Stimulated activated CD4-positive, alpha-beta T cell treated with anti-CD3 and anti-CD28 coated beads, Interleukin-4, amount 100 ng/mL, for 4 hours (primary cell): ENCODE measurements around the gene CAPN12.

ENCODE experiments used
- DNase-seq, 2 experiments: peaks; one replicate each; pipeline ENCODE4 v3.0.0-alpha.2; 2020

Gene CAPN12

DNA sequence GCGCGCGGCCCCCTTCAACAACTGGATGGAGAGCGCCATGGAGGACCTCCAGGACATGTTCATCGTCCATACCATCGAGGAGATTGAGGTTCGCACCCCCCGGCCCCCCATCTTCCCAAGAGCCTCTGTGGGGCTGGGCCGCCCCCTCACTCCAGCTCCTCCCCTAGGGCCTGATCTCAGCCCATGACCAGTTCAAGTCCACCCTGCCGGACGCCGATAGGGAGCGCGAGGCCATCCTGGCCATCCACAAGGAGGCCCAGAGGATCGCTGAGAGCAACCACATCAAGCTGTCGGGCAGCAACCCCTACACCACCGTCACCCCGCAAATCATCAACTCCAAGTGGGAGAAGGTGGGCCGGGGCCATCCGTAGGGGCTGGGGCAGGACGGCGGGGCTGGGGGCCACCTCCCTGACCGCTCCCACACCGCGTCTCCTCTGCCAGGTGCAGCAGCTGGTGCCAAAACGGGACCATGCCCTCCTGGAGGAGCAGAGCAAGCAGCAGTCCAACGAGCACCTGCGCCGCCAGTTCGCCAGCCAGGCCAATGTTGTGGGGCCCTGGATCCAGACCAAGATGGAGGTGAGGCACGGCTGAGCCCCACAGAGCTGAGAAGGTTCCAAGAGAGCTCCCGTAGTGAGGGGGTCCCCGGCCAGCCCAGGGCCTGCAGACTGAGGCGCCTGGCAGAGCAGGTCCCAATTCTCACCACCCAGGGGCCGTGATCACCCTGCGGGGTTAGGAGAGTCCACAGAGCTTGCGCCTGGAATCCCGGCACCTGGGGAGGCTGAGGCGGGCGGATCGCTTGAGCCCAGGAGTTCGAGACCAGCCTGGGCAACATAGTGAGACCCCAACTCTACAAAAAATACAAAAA lies 20.1 kb downstream of the CAPN12 start:
- no peak for DNase-seq

- no peak for DNase-seq
Measured at GRCh38 chr19:38723606-38723965, 20.7 kb downstream of the CAPN12 start.

DNA sequence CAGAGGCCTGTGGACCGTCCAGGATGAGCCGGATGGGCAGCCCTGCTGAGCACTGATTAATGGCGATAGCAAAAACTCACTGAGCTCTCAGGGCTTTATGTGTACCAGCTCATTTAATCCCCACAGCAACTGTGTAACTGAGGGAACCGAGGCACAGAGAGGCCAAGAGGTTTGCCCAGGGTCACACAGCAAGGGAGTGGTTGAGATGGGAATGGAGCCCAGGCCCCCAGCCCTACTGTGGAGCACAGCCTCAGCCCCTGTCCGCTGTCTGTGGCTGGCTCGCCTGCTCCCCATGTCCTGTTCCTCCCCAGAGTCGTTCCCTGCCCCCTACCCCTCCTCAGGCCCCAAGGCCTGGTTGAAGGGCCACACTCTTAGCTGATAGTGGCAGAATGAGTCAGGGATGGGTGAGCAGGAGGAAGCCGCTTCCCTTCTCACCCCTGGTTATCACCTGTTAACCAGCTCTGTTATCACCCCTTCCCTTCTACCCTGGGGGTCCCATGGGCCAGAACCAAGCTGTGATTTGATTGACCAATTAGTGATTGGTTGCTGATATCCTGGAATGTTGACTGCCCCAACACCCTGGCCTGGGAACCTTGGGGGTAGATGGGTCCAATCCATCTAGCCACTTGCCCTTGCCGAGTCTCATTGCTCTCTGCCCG lies 21.2 kb downstream of the CAPN12 start:
- no peak for DNase-seq

DNA sequence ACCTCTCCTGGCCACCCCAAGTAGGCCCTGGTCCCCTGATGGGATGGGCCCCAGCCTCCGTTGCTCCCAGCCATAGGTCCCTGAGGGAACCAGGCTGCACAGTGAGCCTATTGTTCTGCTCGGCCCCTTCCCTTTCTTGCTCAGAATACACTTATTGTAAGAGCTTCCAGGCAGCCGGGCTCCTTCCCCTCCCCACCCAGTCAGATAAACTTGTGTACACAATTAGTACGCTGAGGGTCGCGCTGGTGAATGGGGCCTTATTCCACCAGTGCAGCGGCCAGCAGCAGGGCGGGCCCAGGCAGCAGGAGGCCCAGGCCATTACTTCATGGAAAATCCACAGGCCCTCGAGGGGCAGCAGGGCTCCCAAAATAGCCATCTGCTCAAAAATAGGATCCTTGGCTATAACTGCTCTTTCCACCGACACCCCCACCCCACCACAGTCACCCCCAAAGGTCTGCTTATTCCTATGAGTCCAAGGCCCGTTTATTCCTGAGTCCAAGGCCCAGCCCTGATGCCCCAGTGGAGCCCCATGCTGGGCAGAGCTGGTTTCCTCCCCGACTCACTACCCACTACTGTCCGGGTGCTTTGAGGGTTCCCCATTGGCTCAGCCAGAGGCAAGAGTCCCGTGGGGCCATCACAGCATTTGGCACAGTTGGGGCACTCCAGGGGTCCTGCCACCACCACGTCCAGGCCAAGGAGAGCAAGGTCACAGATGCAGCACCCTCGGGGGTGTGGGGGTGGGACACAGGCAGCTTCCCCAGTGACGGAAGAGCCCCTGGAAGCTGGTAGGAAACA lies 22.1 kb downstream of the CAPN12 start:
- no peak for DNase-seq

DNA sequence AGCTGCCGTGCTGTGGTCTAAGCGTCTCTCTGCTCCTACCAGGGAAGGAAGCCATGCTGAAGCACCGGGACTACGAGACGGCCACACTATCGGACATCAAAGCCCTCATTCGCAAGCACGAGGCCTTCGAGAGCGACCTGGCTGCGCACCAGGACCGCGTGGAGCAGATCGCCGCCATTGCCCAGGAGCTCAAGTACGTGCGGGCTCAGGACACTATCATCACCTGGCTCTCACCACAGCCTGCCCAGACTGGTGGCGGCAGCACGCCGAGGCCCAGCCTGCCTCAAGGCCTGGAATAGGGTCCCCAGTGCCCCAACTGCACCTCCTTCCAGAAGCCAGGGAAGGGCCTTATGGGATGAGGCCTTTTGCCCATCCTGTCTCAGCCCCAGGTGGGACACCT lies 22.8 kb downstream of the CAPN12 start:
- no peak for DNase-seq

DNA sequence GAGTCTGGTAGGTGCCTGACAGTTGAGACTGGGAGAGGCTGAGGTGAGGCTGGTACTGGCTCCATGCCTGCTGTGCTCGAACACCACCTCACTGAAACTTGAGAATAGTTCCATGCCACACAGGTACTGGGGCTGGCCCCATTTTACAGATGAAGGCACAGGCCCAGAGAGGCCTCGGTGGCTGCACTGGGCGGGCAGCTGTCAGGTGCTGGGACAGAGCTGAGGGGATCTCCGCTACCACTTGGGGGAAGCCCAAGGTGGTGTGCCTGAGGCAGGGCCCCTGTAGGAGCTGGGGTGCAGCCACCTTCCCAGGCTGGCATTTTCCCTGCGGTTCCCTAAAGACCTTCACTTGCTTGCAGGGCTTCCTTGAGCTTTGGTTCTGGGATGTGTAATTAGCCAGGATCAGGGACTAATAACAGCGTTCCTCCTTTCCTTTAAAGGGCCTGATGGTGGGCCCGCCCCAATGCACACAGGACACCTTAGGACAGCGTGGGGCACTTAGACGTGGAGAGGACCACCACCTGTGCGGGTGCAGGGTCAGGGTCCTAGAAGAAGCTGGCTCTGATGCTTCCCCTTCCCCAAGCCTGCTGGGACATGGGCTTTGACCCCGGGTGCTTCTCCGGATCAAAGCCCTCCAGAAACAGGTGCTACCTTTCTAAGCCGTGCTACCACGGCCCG lies 23.6 kb downstream of the CAPN12 start:
- no peak for DNase-seq

- no peak for DNase-seq
Measured at GRCh38 chr19:38719761-38720558, 24.3 kb downstream of the CAPN12 start.

GRCh38 chr19:38718747-38719543 lies 25.3 kb downstream of the CAPN12 start:
- DNase-seq = no peak

DNA sequence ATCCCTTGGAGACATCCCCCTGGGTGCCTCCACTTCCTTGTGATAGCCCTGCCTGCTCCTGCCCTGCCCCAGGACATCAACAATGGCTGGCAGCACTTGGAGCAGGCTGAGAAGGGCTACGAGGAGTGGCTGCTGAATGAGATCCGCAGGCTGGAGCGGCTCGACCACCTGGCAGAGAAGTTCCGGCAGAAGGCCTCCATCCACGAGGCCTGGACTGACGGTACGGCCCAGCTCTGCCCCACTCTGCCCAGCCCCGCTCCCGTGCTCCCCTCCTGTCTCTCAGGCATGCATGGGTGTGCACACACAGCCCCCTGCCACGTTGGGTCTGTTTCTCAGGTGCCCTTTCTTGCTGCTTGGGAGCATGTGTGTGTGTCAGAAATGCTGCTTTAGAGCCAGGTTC lies 26.4 kb downstream of the CAPN12 start:
- DNase-seq = no peak

DNA sequence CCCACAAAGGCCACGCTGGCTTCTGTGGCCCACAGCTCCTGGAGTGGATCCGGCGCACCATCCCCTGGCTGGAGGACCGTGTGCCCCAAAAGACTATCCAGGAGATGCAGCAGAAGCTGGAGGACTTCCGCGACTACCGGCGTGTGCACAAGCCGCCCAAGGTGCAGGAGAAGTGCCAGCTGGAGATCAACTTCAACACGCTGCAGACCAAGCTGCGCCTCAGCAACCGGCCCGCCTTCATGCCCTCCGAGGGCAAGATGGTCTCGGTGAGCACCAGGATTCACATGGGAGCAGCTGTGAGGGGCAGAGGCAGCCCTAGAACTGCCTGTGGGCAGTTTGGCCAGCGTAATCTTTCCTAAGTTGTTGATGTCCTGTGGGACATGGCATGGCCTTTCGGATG lies 27.2 kb downstream of the CAPN12 start:
- no peak for DNase-seq

DNA sequence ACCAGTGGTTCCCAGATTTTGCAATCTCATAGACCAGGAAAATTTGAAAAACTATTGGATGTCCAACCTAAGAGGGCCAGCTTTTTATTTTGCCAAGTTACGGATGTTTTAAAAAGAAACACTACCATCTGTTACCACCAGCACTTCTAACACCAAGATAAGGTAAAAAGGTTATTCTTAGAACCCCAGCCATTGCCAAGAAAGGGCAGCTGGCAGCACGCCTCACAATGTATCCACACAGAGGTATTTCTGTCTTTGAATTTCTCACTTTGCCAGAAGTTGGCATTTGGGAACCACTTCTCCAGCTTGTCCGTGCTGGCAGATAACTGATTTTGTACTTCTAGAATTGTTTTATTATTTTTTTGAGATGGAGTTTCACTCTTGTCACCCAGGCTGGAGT lies 28.7 kb downstream of the CAPN12 start:
- no peak for DNase-seq

- DNase-seq = no peak
Measured at GRCh38 chr19:38714354-38714778, 29.9 kb downstream of the CAPN12 start.

GRCh38 chr19:38713865-38714264 lies 30.4 kb downstream of the CAPN12 start:
- no peak for DNase-seq

- DNase-seq = no peak
Measured at GRCh38 chr19:38713227-38713649, 31.0 kb downstream of the CAPN12 start.

DNA sequence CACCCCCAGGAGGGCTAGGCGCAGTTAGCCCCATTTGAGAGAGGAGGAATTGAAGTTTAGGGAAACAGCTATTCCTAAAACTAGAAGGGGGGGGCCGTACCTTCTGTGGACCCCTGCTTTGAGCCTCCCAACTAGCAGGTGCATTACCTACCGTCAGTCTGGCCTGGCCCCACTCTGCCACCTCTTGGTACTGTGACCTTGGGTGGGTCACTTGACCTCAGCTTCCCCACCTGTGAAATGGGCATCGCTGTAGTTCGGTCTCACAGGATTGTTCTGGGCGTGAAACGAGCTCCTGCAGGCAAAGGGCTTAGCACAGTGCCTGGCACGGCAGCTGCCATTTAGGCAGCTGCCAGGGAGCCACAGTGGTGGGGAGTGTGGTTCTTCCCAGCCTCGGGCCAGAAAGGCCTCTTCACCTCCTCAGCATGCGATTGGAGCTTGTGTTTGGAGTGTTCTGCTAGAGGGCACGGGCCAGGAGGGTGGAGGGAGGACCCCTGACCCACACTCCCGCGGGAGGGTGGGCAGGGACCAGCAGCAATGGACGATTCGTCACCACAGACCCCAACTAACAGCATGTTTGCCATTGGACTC lies 32.0 kb downstream of the CAPN12 start:
- no peak for DNase-seq

DNA sequence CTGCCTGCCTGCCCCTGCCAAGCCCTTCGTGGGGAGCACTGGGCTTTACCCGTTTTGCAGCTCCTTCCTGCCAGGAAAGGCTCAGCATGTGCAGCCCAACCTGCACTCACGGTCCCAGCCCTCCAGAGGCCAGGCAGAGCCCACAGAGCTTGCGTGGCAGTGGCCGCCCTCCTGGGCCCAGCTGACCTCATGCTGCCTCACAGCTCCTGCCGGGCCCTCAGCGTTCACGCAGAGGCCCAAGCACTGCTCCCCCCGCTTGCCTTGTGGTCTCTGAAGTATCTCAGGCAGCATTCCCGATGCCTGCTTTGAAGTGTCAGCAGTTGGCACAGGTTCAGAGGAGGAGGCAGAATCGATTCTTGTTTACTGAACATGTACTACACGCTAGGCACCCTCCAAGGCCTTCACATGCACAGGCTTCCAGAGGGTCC lies 32.5 kb downstream of the CAPN12 start:
- DNase-seq = no peak

GRCh38 chr19:38710928-38711725 lies 33.1 kb downstream of the CAPN12 start:
- no peak for DNase-seq

DNA sequence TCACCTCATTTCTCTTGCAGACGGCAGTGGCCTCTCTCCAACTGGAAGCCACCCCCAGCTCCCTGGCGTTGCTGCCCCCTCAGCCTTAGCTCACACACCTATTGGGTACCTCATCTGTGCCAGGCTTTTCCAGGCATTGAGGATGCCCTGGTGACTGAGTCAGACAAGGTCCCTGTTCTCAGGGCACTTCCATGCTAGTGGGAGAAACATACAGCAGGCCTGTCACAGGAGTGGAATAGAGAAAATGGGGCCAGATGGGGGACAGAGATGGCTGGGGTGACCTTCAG lies 33.9 kb downstream of the CAPN12 start:
- no peak for DNase-seq

DNA sequence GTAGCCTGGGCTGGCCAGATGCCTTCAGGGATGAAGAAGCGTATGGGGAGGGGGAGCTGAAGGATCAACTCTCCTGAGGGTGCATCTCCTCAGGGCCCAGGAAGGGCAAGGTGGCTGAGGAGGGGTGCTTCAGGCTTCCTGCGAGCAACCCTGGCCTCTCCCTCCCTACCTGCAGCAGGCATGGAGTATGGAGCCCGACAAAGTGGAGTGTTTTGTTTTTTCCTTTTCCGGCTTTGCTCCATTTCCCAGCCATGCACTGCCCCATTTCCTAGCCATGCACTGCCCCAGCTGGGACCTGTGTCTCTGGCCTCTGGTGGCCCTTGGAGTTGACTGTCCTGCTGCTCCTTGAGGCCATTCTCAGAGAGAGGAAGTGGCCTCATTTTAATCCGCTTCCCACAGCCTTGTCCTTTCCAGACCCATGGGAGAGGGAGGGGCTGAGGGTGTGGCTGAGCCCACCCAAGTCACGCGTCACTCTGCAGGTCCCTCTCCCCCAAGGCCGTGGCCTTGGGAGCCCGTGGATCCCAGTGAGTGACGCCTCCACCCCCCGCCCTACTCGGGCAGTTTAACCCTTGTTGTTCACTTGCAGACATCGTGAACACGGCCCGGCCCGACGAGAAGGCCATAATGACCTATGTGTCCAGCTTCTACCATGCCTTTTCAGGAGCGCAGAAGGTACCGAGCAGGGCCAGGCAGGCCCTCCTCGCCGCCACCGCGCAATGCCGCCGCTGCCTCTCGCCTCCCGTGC lies 34.4 kb downstream of the CAPN12 start:
- no peak for DNase-seq

DNA sequence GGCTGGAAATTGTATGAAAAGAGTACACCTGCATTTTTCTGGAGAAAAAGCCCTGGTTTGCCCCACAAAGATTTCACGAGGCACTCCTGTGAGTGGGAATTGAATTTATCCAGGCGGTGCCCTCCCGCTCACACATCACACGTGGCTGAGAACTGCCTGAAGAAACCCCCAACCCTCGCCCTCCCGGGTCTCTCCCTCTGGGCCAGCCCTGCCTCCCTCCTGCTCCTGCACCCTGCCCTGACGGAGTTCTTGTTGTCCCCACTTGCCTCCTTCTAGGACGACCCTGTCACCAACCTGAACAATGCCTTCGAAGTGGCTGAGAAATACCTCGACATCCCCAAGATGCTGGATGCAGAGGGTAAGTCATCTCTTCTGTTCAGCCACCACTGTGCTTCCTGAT lies 35.2 kb downstream of the CAPN12 start:
- DNase-seq = no peak
